Left lung (tissue), 10 donors: ENCODE results near the gene SAA1. TPM values are rescaled to one million over a fixed set of nuclear protein-coding genes. Genes with fewer than 3 reads are reported as not detected.
"Not testable (repeated sequence)": the region's sequence is repeated elsewhere in the genome, so short reads cannot be mapped to it uniquely, and the experiment has no call there.

Experiments
- ATAC-seq: fragments of 200-7000 bp; cut with Tn5 transposase; one replicate; pipeline ENCODE4 v1.9.1; 2020; ENCODE audit warnings: moderate library complexity
- DNase-seq, 4 donors: peaks; one replicate each; pipeline ENCODE4 v3.0.0-alpha.2; 2013 to 2020
- H3K27ac ChIP-seq, 2 donors: fragments of 200-600 bp; sonication (generic) in 1 of 2; one replicate each; pipeline versions ENCODE4 v1.5.0 to v1.8.0; 2020 to 2021
- H3K27me3 ChIP-seq, 2 donors: fragments of 200-600 bp; sonication (generic) in 1 of 2; one replicate each; pipeline versions ENCODE4 v1.5.0 to v1.8.0; 2020 to 2021
- H3K36me3 ChIP-seq, 2 donors: fragments of 200-600 bp; sonication (generic) in 1 of 2; one replicate each; pipeline versions ENCODE4 v1.5.0 to v1.8.0; 2020 to 2021
- H3K4me1 ChIP-seq, 2 donors: fragments of 200-600 bp; one replicate each; pipeline ENCODE4 v1.8.0; 2021
- H3K4me3 ChIP-seq, 2 donors: fragments of 200-600 bp; sonication (generic) in 1 of 2; one replicate each; pipeline versions ENCODE4 v1.5.0 to v1.8.0; 2020 to 2021; ENCODE audit warnings: mild to moderate bottlenecking in 1 of 2
- H3K9me3 ChIP-seq, 2 donors: fragments of 200-600 bp; sonication (generic) in 1 of 2; one replicate each; pipeline versions ENCODE4 v1.5.0 to v1.8.0; 2020 to 2021
- CTCF ChIP-seq, 2 donors: fragments of 200-600 bp; sonication (generic) in 1 of 2; IDR thresholded peaks; one replicate each; pipeline versions ENCODE4 v1.5.0 to v1.8.0; 2021; ENCODE audit warnings: antibody characterized with exemption in 2 of 2
- intact Hi-C, 2 donors: fragments of 100-400 bp; cut with DNase I; formaldehyde crosslinking; loops; one replicate each; pipeline versions ENCODE4 v1.11.2 to v1.14.2; 2022
- polyA plus RNA-seq, 6 donors: library from polyadenylated mRNA; unstranded; fragments of 120-200 nt; gene quantifications; one replicate each; pipeline ENCODE4 v1.2.1, GENCODE V29; 2013; ENCODE audit not compliant: insufficient read length in 6 of 6
- total RNA-seq, 2 donors: library from RNA; stranded (reverse); fragmentation: NEBNext Ultra II Directional; extraction: Animal tissue kit (Norgen Biotek cat#: 25700); gene quantifications; one replicate each; pipeline ENCODE4 v1.2.1, GENCODE V29; 2021
- donor health status: DM: no; HTN: yes; CAD: no.
- donor health status: DM: no; HTN: no; CAD: no.

SAA1 gene
- total and polyA plus RNA-seq, 8 donors, result 0.58 to 194 TPM; not detected in 6

GRCh38 chr11:18261721-18262120 is 4.3 kb upstream of the SAA1 start:
- intact Hi-C loops, result no loop called here
- Histone ChIP-seq H3K4me3 (no peak overlapping the region), H3K9me3 (no peaks in the 10 kb centered on the region), H3K27ac (no peak overlapping the region), H3K4me1 (peaks cover 0 to 10% of the 10 kb centered on the region in 2 donors), H3K27me3 (no peaks in the 10 kb centered on the region), H3K36me3 (no peaks in the 10 kb centered on the region)
- no peak for ATAC-seq
- DNase-seq, result no peak
- TF ChIP-seq CTCF (IDR thresholded peaks at IDR 0.05), result no peak

GRCh38 chr11:18262681-18263350 is 3.2 kb upstream of the SAA1 start:
- intact Hi-C loops, H3K9me3 ChIP-seq, H3K36me3 ChIP-seq, ATAC-seq, DNase-seq, H3K4me1 ChIP-seq, H3K27ac ChIP-seq, H3K4me3 ChIP-seq, H3K27me3 ChIP-seq: not testable (repeated sequence)

- TF ChIP-seq CTCF (IDR thresholded peaks at IDR 0.05), result no peak
- no peak for ATAC-seq
- H3K9me3 ChIP-seq, result no peaks in the 10 kb centered on the region
- no peaks in the 10 kb centered on the region for H3K36me3 ChIP-seq
- no peak overlapping the region for H3K27ac ChIP-seq
- no peak for DNase-seq
- intact Hi-C loops, result no loop called here
- peaks cover 0 to 10% of the 10 kb centered on the region in 2 donors for H3K4me1 ChIP-seq
- H3K4me3 ChIP-seq, result no peak overlapping the region
- no peaks in the 10 kb centered on the region for H3K27me3 ChIP-seq
These were observed 2.0 kb upstream of the SAA1 start for GRCh38 chr11:18264035-18264434.

- no peak overlapping the region for H3K27ac ChIP-seq
- ATAC-seq, result no peak
- no peaks in the 10 kb centered on the region for H3K36me3 ChIP-seq
- no peaks in the 10 kb centered on the region for H3K27me3 ChIP-seq
- H3K4me3 ChIP-seq, result no peak overlapping the region
- no peak for DNase-seq
- H3K4me1 ChIP-seq, result peaks cover 0 to 10% of the 10 kb centered on the region in 2 donors
- intact Hi-C loops, result no loop called here
- H3K9me3 ChIP-seq, result no peaks in the 10 kb centered on the region
- TF ChIP-seq CTCF (IDR thresholded peaks at IDR 0.05), result no peak
These were observed 1.1 kb upstream of the SAA1 start for GRCh38 chr11:18264677-18265555.

GRCh38 chr11:18267335-18268133 is 1.5 kb downstream of the SAA1 start:
- H3K4me3 ChIP-seq, intact Hi-C loops, H3K27ac ChIP-seq, DNase-seq, H3K27me3 ChIP-seq, H3K36me3 ChIP-seq, H3K9me3 ChIP-seq, H3K4me1 ChIP-seq: not testable (repeated sequence)
- ATAC-seq, result peak; percentile 39

GRCh38 chr11:18269252-18269651 is 3.2 kb downstream of the SAA1 start:
- H3K4me3 ChIP-seq, H3K27ac ChIP-seq, intact Hi-C loops, H3K36me3 ChIP-seq, DNase-seq, H3K9me3 ChIP-seq, H3K4me1 ChIP-seq, ATAC-seq, H3K27me3 ChIP-seq: not testable (repeated sequence)
